Glutamatergic neuron (in vitro differentiated cells): ENCODE data around the gene OR2V2. TPM values are rescaled to one million over a fixed set of nuclear protein-coding genes. Genes with fewer than 3 reads are reported as not detected.
"Not testable (repeated sequence)": the region's sequence is repeated elsewhere in the genome, so short reads cannot be mapped to it uniquely, and the experiment has no call there.

ENCODE experiments used
- DNase-seq: peaks from one replicate; pipeline ENCODE4 v3.0.0; 2022
- H3K27ac Mint-ChIP-seq: one replicate; pipeline ENCODE4 v1.8.0; 2020; ENCODE audit warnings: mild to moderate bottlenecking, mixed read lengths, inconsistent platforms; ENCODE audit not compliant: unreplicated experiment
- H3K27me3 Mint-ChIP-seq: one replicate; pipeline ENCODE4 v1.8.0; 2020; ENCODE audit warnings: mild to moderate bottlenecking, moderate library complexity, mixed read lengths, inconsistent platforms; ENCODE audit not compliant: unreplicated experiment
- H3K36me3 Mint-ChIP-seq: one replicate; pipeline ENCODE4 v1.8.0; 2020; ENCODE audit warnings: mild to moderate bottlenecking, mixed read lengths, inconsistent platforms; ENCODE audit not compliant: unreplicated experiment
- H3K4me1 Mint-ChIP-seq: one replicate; pipeline ENCODE4 v1.8.0; 2020; ENCODE audit warnings: mild to moderate bottlenecking, low read depth, mixed read lengths, inconsistent platforms; ENCODE audit not compliant: unreplicated experiment
- H3K4me3 Mint-ChIP-seq: one replicate; pipeline ENCODE4 v1.8.0; 2020; ENCODE audit warnings: mild to moderate bottlenecking, mixed read lengths, inconsistent platforms; ENCODE audit not compliant: unreplicated experiment
- H3K9me3 Mint-ChIP-seq: one replicate; pipeline ENCODE4 v1.8.0; 2020; ENCODE audit warnings: mild to moderate bottlenecking, moderate library complexity, mixed read lengths, inconsistent platforms; ENCODE audit not compliant: unreplicated experiment
- CTCF ChIP-seq: fragments of 200-600 bp; sonication (generic); IDR thresholded peaks from one replicate; pipeline ENCODE4 v1.5.0; 2021; ENCODE audit not compliant: partially characterized antibody, unreplicated experiment
- total RNA-seq: library from RNA; stranded (reverse); fragmentation: NEBNext Ultra II Directional; extraction: Animal tissue kit (Norgen Biotek cat#: 25700); gene quantifications from one replicate; pipeline ENCODE4 v1.2.1, GENCODE V29; 2021; ENCODE audit not compliant: unreplicated experiment

OR2V2 gene
- total RNA-seq, 1 donor from 2014 or later: not detected

GRCh38 chr5:181129601-181130000 lies 17.8 kb upstream of the OR2V2 start:
- Mint-ChIP-seq H3K9me3 (peaks cover 4% of the 10 kb centered on the region), H3K4me1 (peaks cover 3% of the 10 kb centered on the region), H3K27ac (no peak overlapping the region), H3K36me3 (no peaks in the 10 kb centered on the region), H3K27me3 (peaks cover 12% of the 10 kb centered on the region), H3K4me3 (no peak overlapping the region)
- DNase-seq: no peak
- no peak for TF ChIP-seq CTCF

GRCh38 chr5:181130081-181130480 lies 17.3 kb upstream of the OR2V2 start:
- H3K27ac Mint-ChIP-seq, H3K9me3 Mint-ChIP-seq, H3K4me3 Mint-ChIP-seq, H3K36me3 Mint-ChIP-seq, H3K4me1 Mint-ChIP-seq, DNase-seq: not testable (repeated sequence)
- H3K27me3 Mint-ChIP-seq: peaks cover 12% of the 10 kb centered on the region

GRCh38 chr5:181130832-181131496 lies 16.4 kb upstream of the OR2V2 start, which contains the start of gene OR2V1:
TSS of gene OR2V1 (minus strand) at chr5:181131169. CDS start at chr5:181125304, 5,865 bp downstream.
- H3K27me3 Mint-ChIP-seq: peaks cover 12% of the 10 kb centered on the region
- no peak within 1 kb of the TSS for H3K27ac Mint-ChIP-seq
- no peak for DNase-seq

GRCh38 chr5:181131514-181131913 lies 15.9 kb upstream of the OR2V2 start:
- TF ChIP-seq CTCF: no peak
- DNase-seq: no peak
- H3K27ac Mint-ChIP-seq: no peak overlapping the region
- peaks cover 4% of the 10 kb centered on the region for H3K9me3 Mint-ChIP-seq
- H3K4me3 Mint-ChIP-seq: no peak overlapping the region
- peaks cover 10% of the 10 kb centered on the region for H3K27me3 Mint-ChIP-seq
- H3K36me3 Mint-ChIP-seq: no peaks in the 10 kb centered on the region
- H3K4me1 Mint-ChIP-seq: peaks cover 3% of the 10 kb centered on the region

More at GRCh38 chr5:181130832-181131496, 16.4 kb upstream of the OR2V2 start, which contains the start of gene OR2V1:
- H3K4me1 Mint-ChIP-seq: peaks cover 3% of the 10 kb centered on the region
- TF ChIP-seq CTCF: no peak
- no peak within 1 kb of the TSS for H3K4me3 Mint-ChIP-seq
- H3K9me3 Mint-ChIP-seq: peaks cover 4% of the 10 kb centered on the region
- H3K36me3 Mint-ChIP-seq: no peaks in the 10 kb centered on the region

GRCh38 chr5:181133083-181133482 lies 14.3 kb upstream of the OR2V2 start:
- no peak for DNase-seq
- no peak overlapping the region for H3K27ac Mint-ChIP-seq
- TF ChIP-seq CTCF: no peak
- peaks cover 4% of the 10 kb centered on the region for H3K9me3 Mint-ChIP-seq
- H3K4me1 Mint-ChIP-seq: peaks cover under 1% of the 10 kb centered on the region
- no peak overlapping the region for H3K4me3 Mint-ChIP-seq
- no peaks in the 10 kb centered on the region for H3K36me3 Mint-ChIP-seq
- peaks cover 7% of the 10 kb centered on the region for H3K27me3 Mint-ChIP-seq
